Neural crest cell (in vitro differentiated cells): ENCODE data around the gene FEV. TPM values are rescaled to one million over a fixed set of nuclear protein-coding genes. Genes with fewer than 3 reads are reported as not detected.

Experiments used
- DNase-seq: peaks from one replicate; pipeline ENCODE4 v3.0.0; 2021; ENCODE audit warnings: low read depth, mixed read lengths, low spot score
- H3K27ac Mint-ChIP-seq: one replicate; pipeline ENCODE4 v1.8.0; 2021; ENCODE audit warnings: mild to moderate bottlenecking, mixed read lengths; ENCODE audit not compliant: unreplicated experiment
- H3K27me3 Mint-ChIP-seq: 2 replicates; pipeline ENCODE4 v1.8.0; 2021; ENCODE audit warnings: low read depth, mild to moderate bottlenecking, mixed read lengths
- H3K36me3 Mint-ChIP-seq: 2 replicates; pipeline ENCODE4 v1.8.0; 2021; ENCODE audit warnings: low read depth, mild to moderate bottlenecking, mixed read lengths
- H3K4me1 Mint-ChIP-seq: 2 replicates; pipeline ENCODE4 v1.8.0; 2021; ENCODE audit warnings: mixed read lengths
- H3K4me3 Mint-ChIP-seq: one replicate; pipeline ENCODE4 v1.8.0; 2021; ENCODE audit warnings: mild to moderate bottlenecking, mixed read lengths
- H3K9me3 Mint-ChIP-seq: 2 replicates; pipeline ENCODE4 v1.8.0; 2021; ENCODE audit warnings: mixed read lengths
- total RNA-seq: library from RNA; stranded (reverse); gene quantifications from 2 replicates; pipeline ENCODE4 v1.2.1, GENCODE V29; 2021
- TF ChIP-seq, protein P1 (sequence below): fragments of 200-600 bp; sonication (generic); conservative IDR thresholded peaks from 2 replicates; pipeline ENCODE4 v1.5.0; 2021; ENCODE audit warnings: antibody characterized with exemption, mild to moderate bottlenecking

Gene FEV
- total RNA-seq, 1 donor from 2014 or later = not detected

DNA sequence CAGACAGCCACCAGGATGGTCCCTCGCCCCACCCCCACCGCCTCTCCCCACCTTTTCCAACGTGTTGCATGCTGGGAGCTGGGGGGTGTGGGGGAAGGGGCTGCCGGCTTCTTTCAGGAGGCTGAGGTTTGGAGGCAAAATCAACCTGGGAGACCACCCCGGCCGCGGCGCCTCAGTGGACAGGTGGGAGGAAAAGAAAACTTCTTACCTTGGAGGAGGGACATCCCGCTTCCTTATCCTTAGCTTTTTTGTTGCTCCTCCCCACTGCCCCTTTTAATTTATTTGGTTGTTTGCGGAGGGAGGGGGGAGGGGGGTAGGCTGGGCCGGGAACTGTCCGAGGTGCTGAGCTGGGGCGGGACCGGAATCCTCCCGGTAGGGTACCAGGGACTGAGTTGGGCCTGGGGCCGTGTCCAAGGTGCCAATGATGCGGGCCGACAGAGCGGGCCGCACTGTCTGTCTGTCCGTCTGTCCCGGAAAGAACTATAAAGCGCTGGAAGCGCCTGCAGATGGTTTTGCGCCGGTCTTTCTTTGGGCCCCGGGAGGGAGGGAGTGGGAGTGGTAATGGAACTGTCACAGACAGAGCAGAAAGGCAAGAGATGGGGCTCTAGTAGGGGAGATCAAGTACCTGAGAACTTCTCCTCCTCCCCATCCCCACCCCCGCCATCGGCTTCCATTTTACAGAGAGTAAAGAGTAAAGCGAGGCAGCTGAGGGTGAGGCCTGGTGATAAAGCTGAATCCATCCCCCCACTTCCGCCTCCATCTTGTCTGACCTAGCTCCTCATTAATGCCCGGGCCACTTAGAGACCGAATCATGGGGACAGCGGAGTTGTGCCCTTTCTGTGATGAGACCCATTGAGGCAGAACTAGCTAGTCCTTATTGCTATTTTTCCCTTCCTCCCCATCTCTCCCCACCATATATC, 23.1 kb downstream of the FEV start:
- H3K9me3 Mint-ChIP-seq = no peaks in the 10 kb centered on the region
- peaks cover 82% of the 10 kb centered on the region for H3K27me3 Mint-ChIP-seq
- peak overlapping the region; percentile 71 for H3K4me3 Mint-ChIP-seq
- H3K4me1 Mint-ChIP-seq = peaks cover 40% of the 10 kb centered on the region
- TF ChIP-seq, protein P1, sequence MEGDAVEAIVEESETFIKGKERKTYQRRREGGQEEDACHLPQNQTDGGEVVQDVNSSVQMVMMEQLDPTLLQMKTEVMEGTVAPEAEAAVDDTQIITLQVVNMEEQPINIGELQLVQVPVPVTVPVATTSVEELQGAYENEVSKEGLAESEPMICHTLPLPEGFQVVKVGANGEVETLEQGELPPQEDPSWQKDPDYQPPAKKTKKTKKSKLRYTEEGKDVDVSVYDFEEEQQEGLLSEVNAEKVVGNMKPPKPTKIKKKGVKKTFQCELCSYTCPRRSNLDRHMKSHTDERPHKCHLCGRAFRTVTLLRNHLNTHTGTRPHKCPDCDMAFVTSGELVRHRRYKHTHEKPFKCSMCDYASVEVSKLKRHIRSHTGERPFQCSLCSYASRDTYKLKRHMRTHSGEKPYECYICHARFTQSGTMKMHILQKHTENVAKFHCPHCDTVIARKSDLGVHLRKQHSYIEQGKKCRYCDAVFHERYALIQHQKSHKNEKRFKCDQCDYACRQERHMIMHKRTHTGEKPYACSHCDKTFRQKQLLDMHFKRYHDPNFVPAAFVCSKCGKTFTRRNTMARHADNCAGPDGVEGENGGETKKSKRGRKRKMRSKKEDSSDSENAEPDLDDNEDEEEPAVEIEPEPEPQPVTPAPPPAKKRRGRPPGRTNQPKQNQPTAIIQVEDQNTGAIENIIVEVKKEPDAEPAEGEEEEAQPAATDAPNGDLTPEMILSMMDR = no peak
- no peak overlapping the region for H3K27ac Mint-ChIP-seq
- no peaks in the 10 kb centered on the region for H3K36me3 Mint-ChIP-seq
- no peak for DNase-seq

DNA sequence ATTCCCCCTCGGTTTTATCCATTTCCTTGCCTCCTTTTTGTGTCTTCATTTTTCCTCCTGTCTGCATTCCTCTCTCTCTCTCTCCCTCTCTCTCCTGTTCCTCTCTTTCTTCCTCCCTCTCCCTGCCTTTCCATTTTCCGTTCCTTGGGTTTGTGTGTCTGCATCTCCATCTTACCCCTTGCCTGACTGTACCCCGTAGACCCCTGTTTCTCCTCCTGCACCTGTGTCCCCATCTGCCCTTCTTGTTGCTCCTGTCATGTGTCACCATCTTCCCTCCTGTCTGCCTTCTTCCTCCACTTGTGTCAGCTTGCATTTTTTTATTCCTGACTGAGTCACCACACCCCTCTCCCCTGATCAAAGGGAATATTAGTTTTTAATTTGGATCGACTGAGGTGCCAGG, 23.8 kb downstream of the FEV start:
- peaks cover 83% of the 10 kb centered on the region for H3K27me3 Mint-ChIP-seq
- H3K27ac Mint-ChIP-seq = no peak overlapping the region
- H3K4me1 Mint-ChIP-seq = peaks cover 40% of the 10 kb centered on the region
- H3K9me3 Mint-ChIP-seq = no peaks in the 10 kb centered on the region
- TF ChIP-seq, protein P1 = no peak
- no peak for DNase-seq
- H3K4me3 Mint-ChIP-seq = peak overlapping the region; percentile 71
- no peaks in the 10 kb centered on the region for H3K36me3 Mint-ChIP-seq

DNA sequence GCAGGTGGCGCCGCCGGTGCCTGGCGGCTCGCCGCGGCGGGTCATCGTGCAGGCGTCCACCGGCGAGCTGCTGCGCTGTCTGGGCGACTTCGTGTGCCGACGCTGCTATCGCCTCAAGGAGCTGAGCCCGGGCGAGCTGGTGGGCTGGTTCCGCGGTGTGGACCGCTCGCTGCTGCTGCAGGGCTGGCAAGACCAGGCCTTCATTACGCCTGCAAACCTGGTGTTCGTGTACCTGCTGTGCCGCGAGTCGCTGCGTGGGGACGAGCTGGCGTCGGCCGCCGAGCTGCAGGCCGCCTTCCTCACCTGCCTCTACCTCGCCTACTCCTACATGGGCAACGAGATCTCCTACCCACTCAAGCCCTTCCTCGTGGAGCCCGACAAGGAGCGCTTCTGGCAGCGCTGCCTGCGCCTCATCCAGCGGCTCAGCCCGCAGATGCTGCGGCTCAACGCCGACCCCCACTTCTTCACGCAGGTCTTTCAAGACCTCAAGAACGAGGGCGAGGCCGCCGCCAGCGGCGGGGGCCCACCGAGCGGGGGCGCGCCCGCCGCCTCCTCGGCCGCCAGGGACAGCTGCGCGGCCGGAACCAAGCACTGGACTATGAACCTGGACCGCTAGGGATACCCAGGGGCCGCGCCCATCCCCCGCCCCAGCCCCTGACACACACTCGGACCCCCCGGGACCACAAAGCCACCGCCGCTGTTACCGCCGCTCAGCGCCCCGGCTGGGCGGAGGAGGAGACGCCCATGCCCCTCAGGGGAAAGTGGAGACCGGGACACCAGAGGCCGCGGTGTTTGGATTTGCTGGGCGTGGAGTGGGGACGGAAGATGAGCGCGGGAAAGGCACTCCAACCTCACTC, 24.4 kb downstream of the FEV start:
- Mint-ChIP-seq H3K4me1 (peaks cover 40% of the 10 kb centered on the region), H3K4me3 (peak overlapping the region; percentile 71), H3K36me3 (no peaks in the 10 kb centered on the region), H3K27ac (no peak overlapping the region), H3K27me3 (peaks cover 83% of the 10 kb centered on the region), H3K9me3 (no peaks in the 10 kb centered on the region)
- TF ChIP-seq, protein P1 = no peak
- no peak for DNase-seq

GRCh38 chr2:218959761-218960308, 25.1 kb downstream of the FEV start:
- H3K27ac Mint-ChIP-seq = no peak overlapping the region
- H3K4me3 Mint-ChIP-seq = no peak overlapping the region

More at GRCh38 chr2:218959761-218960308, 25.1 kb downstream of the FEV start:
- DNase-seq = no peak
- TF ChIP-seq, protein P1 = peak; percentile 16
- H3K36me3 Mint-ChIP-seq = no peaks in the 10 kb centered on the region
- peaks cover 40% of the 10 kb centered on the region for H3K4me1 Mint-ChIP-seq
- H3K27me3 Mint-ChIP-seq = peaks cover 89% of the 10 kb centered on the region
- H3K9me3 Mint-ChIP-seq = no peaks in the 10 kb centered on the region
